GM23248 (cell line): ENCODE measurements around the gene ZEB2. TPM values are rescaled to one million over a fixed set of nuclear protein-coding genes. Genes with fewer than 3 reads are reported as not detected.

ENCODE experiments used
- DNase-seq: peaks from one replicate; pipeline ENCODE4 v3.0.0-alpha.2; 2015
- H2AFZ ChIP-seq: fragments of 200-600 bp; sonication (generic); 2 replicates; pipeline ENCODE4 v1.6.1; 2016; ENCODE audit warnings: antibody characterized with exemption
- H3F3A ChIP-seq: fragments of 200-600 bp; sonication (generic); 2 replicates; pipeline ENCODE4 v1.6.1; 2016; ENCODE audit warnings: mild to moderate bottlenecking, antibody characterized with exemption, mixed run types; ENCODE audit not compliant: insufficient read depth
- H3K27ac ChIP-seq: fragments of 200-600 bp; sonication (generic); 2 replicates; pipeline ENCODE4 v1.5.1; 2016; ENCODE audit warnings: mild to moderate bottlenecking
- H3K27me3 ChIP-seq: fragments of 200-600 bp; sonication (generic); replicated peaks from 2 replicates; pipeline ENCODE4 v1.6.1; 2016; ENCODE audit warnings: mild to moderate bottlenecking; ENCODE audit not compliant: insufficient read depth
- H3K36me3 ChIP-seq: fragments of 200-600 bp; sonication (generic); 2 replicates; pipeline ENCODE4 v1.6.1; 2016; ENCODE audit warnings: low read depth, mild to moderate bottlenecking
- H3K4me1 ChIP-seq: fragments of 200-600 bp; sonication (generic); 2 replicates; pipeline ENCODE4 v1.6.1; 2016; ENCODE audit warnings: mild to moderate bottlenecking; ENCODE audit not compliant: insufficient read depth
- H3K4me2 ChIP-seq: fragments of 200-600 bp; sonication (generic); one replicate; pipeline ENCODE4 v1.6.1; 2016; ENCODE audit warnings: mild to moderate bottlenecking; ENCODE audit not compliant: unreplicated experiment
- H3K4me3 ChIP-seq: fragments of 200-600 bp; sonication (generic); 2 replicates; pipeline ENCODE4 v1.5.1; 2016; ENCODE audit warnings: mild to moderate bottlenecking
- H3K79me2 ChIP-seq: fragments of 200-600 bp; sonication (generic); 2 replicates; pipeline ENCODE4 v1.6.1; 2016; ENCODE audit warnings: mild to moderate bottlenecking; ENCODE audit not compliant: insufficient read depth
- H3K9ac ChIP-seq: fragments of 200-600 bp; sonication (generic); 2 replicates; pipeline ENCODE4 v1.6.1; 2016; ENCODE audit warnings: mild to moderate bottlenecking
- H3K9me2 ChIP-seq: fragments of 200-600 bp; sonication (generic); 2 replicates; pipeline ENCODE4 v1.6.1; 2016; ENCODE audit warnings: mixed run types, mild to moderate bottlenecking, moderate library complexity; ENCODE audit not compliant: insufficient read depth
- H3K9me3 ChIP-seq: fragments of 200-600 bp; sonication (generic); one replicate; pipeline ENCODE4 v1.6.1; 2017; ENCODE audit warnings: low read depth
- H4K20me1 ChIP-seq: fragments of 200-600 bp; sonication (generic); 2 replicates; pipeline ENCODE4 v1.6.0; 2016; ENCODE audit not compliant: insufficient read depth
- EZH2 ChIP-seq: fragments of 200-600 bp; sonication (generic); IDR thresholded peaks from 2 replicates; pipeline ENCODE4 v1.6.1; 2018; ENCODE audit warnings: antibody characterized with exemption, mild to moderate bottlenecking; ENCODE audit not compliant: insufficient read depth, poor library complexity, severe bottlenecking
- EZH2phosphoT487 ChIP-seq: fragments of 200-600 bp; sonication (generic); IDR thresholded peaks from 2 replicates; pipeline ENCODE4 v1.6.1; 2018; ENCODE audit warnings: antibody characterized with exemption, moderate library complexity, mild to moderate bottlenecking, low read depth; ENCODE audit not compliant: insufficient read depth
- WGBS, 2 experiments: methylation state at CpG; one replicate each; pipeline ENCODE4 v1.1.6; 2015 to 2017; ENCODE audit warnings: low lambda C conversion rate in 2 of 2, low coverage in 1 of 2; ENCODE audit errors: missing lambda C conversion rate in 2 of 2; 5-methylcytosine and 5-hydroxymethylcytosine counted together
- in situ Hi-C: fragments of 300-500 bp; cut with MboI; formaldehyde crosslinking; loops from 2 replicates; pipeline ENCODE4 v1.15.0; 2020
- polyA plus RNA-seq: library from polyadenylated mRNA; unstranded; fragments of >200 nt; fragmentation: Nextera tagmentation; extraction: Ambion mirVana; gene quantifications from 2 replicates; pipeline ENCODE4 v1.2.1, GENCODE V29; 2016
- total RNA-seq: library from RNA; depleted of rRNA; stranded (reverse); fragments of >200 nt; shearing (Covaris generic); gene quantifications from 2 replicates; pipeline ENCODE4 v1.2.3, GENCODE V29; 2014

The ZEB2 gene
- total and polyA plus RNA-seq, 2 experiments from 2014 or later: 26.2 to 46.8 TPM

GRCh38 chr2:144467502-144468137 is 52.3 kb downstream of the ZEB2 start:
- Histone ChIP-seq H3K9me3 (no peaks in the 10 kb centered on the region), H3K4me1 (peaks cover 14% of the 10 kb centered on the region), H3F3A (no peaks in the 10 kb centered on the region), H3K27ac (no peak overlapping the region), H2AFZ (no peak overlapping the region), H3K27me3 (no peaks in the 10 kb centered on the region), H4K20me1 (no peaks in the 10 kb centered on the region), H3K9me2 (no peaks in the 10 kb centered on the region), H3K9ac (no peak overlapping the region), H3K4me2 (no peak overlapping the region), H3K36me3 (no peaks in the 10 kb centered on the region), H3K79me2 (peaks cover 100% of the 10 kb centered on the region), H3K4me3 (no peak overlapping the region)
- DNase-seq: no peak
- 77 to 81% methylated on average over 4 of the region's 4 CpGs for WGBS, 2 experiments
- in situ Hi-C loops: no loop called here
- TF ChIP-seq EZH2: no peak
- TF ChIP-seq EZH2phosphoT487: no peak

GRCh38 chr2:144466637-144467036 is 53.3 kb downstream of the ZEB2 start:
- Histone ChIP-seq H3K9me3 (no peaks in the 10 kb centered on the region), H3K79me2 (peaks cover 100% of the 10 kb centered on the region), H3K4me3 (no peak overlapping the region), H3K9ac (no peak overlapping the region), H3K4me2 (no peak overlapping the region), H2AFZ (no peak overlapping the region), H3K36me3 (no peaks in the 10 kb centered on the region), H4K20me1 (no peaks in the 10 kb centered on the region), H3F3A (0 out of 2 replicates have a peak, but pooled peaks cover 6% of the 10 kb centered on the region), H3K4me1 (peaks cover 24% of the 10 kb centered on the region), H3K27me3 (no peaks in the 10 kb centered on the region), H3K9me2 (no peaks in the 10 kb centered on the region), H3K27ac (no peak overlapping the region)
- 67 to 70% methylated on average over 10 of the region's 10 CpGs for WGBS, 2 experiments
- no peak for TF ChIP-seq EZH2
- TF ChIP-seq EZH2phosphoT487: no peak
- no peak for DNase-seq
- in situ Hi-C loops: no loop called here

GRCh38 chr2:144465749-144466148 is 54.2 kb downstream of the ZEB2 start:
- peaks cover 24% of the 10 kb centered on the region for H3K4me1 ChIP-seq
- no peaks in the 10 kb centered on the region for H3K36me3 ChIP-seq
- peaks cover 100% of the 10 kb centered on the region for H3K79me2 ChIP-seq
- in situ Hi-C loops: no loop called here
- no peaks in the 10 kb centered on the region for H3K9me3 ChIP-seq
- H3K9ac ChIP-seq: no peak overlapping the region
- H4K20me1 ChIP-seq: no peaks in the 10 kb centered on the region
- no peak overlapping the region for H3K4me3 ChIP-seq
- no peak for DNase-seq
- no peaks in the 10 kb centered on the region for H3K27me3 ChIP-seq
- peaks cover 14% of the 10 kb centered on the region; the same call in 1 of the 2 replicates for H3F3A ChIP-seq
- 96 to 98% methylated on average over 9 of the region's 9 CpGs for WGBS, 2 experiments
- H2AFZ ChIP-seq: no peak overlapping the region
- TF ChIP-seq EZH2phosphoT487 (no peak), EZH2 (no peak)
- H3K27ac ChIP-seq: no peak overlapping the region
- no peaks in the 10 kb centered on the region for H3K9me2 ChIP-seq
- H3K4me2 ChIP-seq: no peak overlapping the region

- in situ Hi-C loops: no loop called here
- Histone ChIP-seq H3K4me1 (peaks cover 29% of the 10 kb centered on the region), H3K9ac (no peak overlapping the region)
Measured at GRCh38 chr2:144464730-144465129, 55.2 kb downstream of the ZEB2 start.

More at GRCh38 chr2:144464730-144465129, 55.2 kb downstream of the ZEB2 start:
- Histone ChIP-seq H4K20me1 (no peaks in the 10 kb centered on the region), H3K27me3 (no peaks in the 10 kb centered on the region), H3K27ac (no peak overlapping the region), H3K4me3 (no peak overlapping the region), H3K79me2 (peaks cover 97% of the 10 kb centered on the region), H2AFZ (no peak overlapping the region), H3K9me2 (no peaks in the 10 kb centered on the region), H3F3A (peaks cover 21% of the 10 kb centered on the region; the same call in 1 of the 2 replicates), H3K36me3 (no peaks in the 10 kb centered on the region), H3K9me3 (no peaks in the 10 kb centered on the region), H3K4me2 (no peak overlapping the region)
- WGBS, 2 experiments: 78 to 81% methylated on average over 5 of the region's 5 CpGs
- no peak for DNase-seq
- TF ChIP-seq EZH2phosphoT487 (no peak), EZH2 (no peak)
